ENCODE data around the gene NPC2. TPM values are rescaled to one million over a fixed set of nuclear protein-coding genes. Genes with fewer than 3 reads are reported as not detected.

Gene NPC2
- total and polyA plus RNA-seq, 2 donors (not counting 3 experiments of a cell fraction or from before 2014, with no cell fraction given) = 203 to 406 TPM

DNA sequence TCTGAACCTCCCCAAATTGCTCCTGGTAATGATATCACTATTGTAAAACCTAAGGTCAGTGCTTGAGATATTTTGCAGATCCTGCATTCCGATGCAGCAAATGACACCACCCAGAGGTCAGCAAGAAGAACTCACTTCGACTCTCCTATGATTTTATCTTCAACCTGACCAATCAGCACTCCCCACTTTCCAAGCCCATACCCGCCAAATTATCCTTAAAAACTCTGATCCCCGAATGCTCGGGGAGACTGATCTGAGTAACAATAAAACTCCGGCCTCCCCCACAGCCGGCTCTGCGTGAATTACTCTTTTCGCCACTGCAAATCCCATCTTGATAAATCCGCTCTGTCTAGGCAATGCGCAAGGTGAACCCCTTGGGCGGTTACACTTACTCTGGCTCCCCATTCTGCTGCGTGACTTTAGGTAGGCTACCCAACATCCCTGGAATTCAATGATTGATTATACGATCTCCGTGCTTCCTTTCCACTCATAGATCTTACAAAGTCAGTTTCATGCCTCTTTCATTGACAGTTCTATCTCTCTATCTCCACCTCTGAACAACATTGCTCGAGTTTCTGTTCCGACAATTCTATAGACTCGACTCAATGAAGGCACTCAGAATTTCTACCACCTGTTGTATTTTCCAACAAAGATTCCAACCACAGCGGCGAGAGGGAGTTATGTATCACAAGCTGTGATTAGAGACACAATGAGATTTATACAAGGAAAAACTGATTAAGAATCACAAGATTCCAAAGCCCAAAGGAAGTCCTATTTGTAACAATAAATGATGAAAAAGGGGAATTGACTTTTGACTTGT lies 939 bp downstream of the NPC2 start:
- dilution Hi-C loops (cut with MboI; ENCODE audit: extremely low pct_ligation_motif_present, low sequenced_read_pairs) = no loop called here
- no peaks in the 10 kb centered on the region for H3K27me3 ChIP-seq (ENCODE audit: control insufficient read depth in 2 of 2, insufficient read depth in 2 of 2, low read length in 2 of 2)
- H3K9me3 ChIP-seq (replicated peaks; ENCODE audit: control insufficient read depth, insufficient read depth, low read length) = no peaks in the 10 kb centered on the region
- peaks cover 62% of the 10 kb centered on the region for H3K4me1 ChIP-seq (ENCODE audit: control insufficient read depth, extremely low read depth, insufficient read depth, low read length)
- H3K36me3 ChIP-seq (ENCODE audit: control insufficient read depth in 2 of 2, extremely low read depth in 1 of 2, insufficient read depth in 2 of 2, low read length in 2 of 2) = peaks cover 0 to 2% of the 10 kb centered on the region in 2 experiments
- no peak for TF ChIP-seq MYC (IDR thresholded peaks at IDR 0.05; ENCODE audit: low read depth, low read length)
- TF ChIP-seq MAX (IDR thresholded peaks at IDR 0.05; ENCODE audit: insufficient read depth, insufficient read length) = no peak
- TF ChIP-seq POLR2AphosphoS5 (IDR thresholded peaks at IDR 0.05; ENCODE audit: insufficient read depth, low read depth, low read length) = no peak
- no peak for TF ChIP-seq POLR2A (IDR thresholded peaks at IDR 0.05; ENCODE audit: low read depth, low read length)
- TF ChIP-seq GATA2 (IDR thresholded peaks at IDR 0.05; ENCODE audit: insufficient read depth, insufficient read length, low read depth, low read length) = peak; percentile 78
- no peak for TF ChIP-seq FOS (IDR thresholded peaks at IDR 0.05; ENCODE audit: borderline replicate concordance, insufficient read depth, low read length)
- TF ChIP-seq EZH2 (IDR thresholded peaks at IDR 0.05; ENCODE audit: borderline replicate concordance, low read depth, low read length, severe bottlenecking) = no peak
- TF ChIP-seq JUN (IDR thresholded peaks at IDR 0.05; ENCODE audit: borderline replicate concordance, insufficient read depth, insufficient read length, low read depth) = no peak
- TF ChIP-seq, protein P1, sequence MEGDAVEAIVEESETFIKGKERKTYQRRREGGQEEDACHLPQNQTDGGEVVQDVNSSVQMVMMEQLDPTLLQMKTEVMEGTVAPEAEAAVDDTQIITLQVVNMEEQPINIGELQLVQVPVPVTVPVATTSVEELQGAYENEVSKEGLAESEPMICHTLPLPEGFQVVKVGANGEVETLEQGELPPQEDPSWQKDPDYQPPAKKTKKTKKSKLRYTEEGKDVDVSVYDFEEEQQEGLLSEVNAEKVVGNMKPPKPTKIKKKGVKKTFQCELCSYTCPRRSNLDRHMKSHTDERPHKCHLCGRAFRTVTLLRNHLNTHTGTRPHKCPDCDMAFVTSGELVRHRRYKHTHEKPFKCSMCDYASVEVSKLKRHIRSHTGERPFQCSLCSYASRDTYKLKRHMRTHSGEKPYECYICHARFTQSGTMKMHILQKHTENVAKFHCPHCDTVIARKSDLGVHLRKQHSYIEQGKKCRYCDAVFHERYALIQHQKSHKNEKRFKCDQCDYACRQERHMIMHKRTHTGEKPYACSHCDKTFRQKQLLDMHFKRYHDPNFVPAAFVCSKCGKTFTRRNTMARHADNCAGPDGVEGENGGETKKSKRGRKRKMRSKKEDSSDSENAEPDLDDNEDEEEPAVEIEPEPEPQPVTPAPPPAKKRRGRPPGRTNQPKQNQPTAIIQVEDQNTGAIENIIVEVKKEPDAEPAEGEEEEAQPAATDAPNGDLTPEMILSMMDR (IDR thresholded peaks at IDR 0.05; ENCODE audit: extremely low read depth in 1 of 2, insufficient read depth in 1 of 2, low read depth in 1 of 2, low read length in 2 of 2) = peak in 1 of 2 donors; percentile 7
- peak overlapping the region; percentile 100 for H3K4me2 ChIP-seq (ENCODE audit: insufficient read depth, low read length)
- ChIA-PET POLR2A (no interaction called here), CTCF (interaction anchor here (0.8 to 1.1 kb wide), 3 partner anchors 32 to 131 kb away, joined by 3 to 4 read pairs (median 3); no protein-coding TSS in a partner anchor)
- peak overlapping the region; percentile 91 for H2AFZ ChIP-seq (ENCODE audit: low read depth, low read length)
- peak overlapping the region; percentile 76 for H3K27ac ChIP-seq (ENCODE audit: insufficient read depth, low read depth, low read length)
- H3K9me1 ChIP-seq (replicated peaks; ENCODE audit: control insufficient read depth, extremely low read depth, insufficient read depth, low read length) = no peaks in the 10 kb centered on the region
- FAIRE-seq = peak; percentile 70
- H3K79me2 ChIP-seq (ENCODE audit: control insufficient read depth, insufficient read depth, low read length) = peaks cover 28% of the 10 kb centered on the region
- peak; percentile 45 for DNase-seq (ENCODE audit: low read depth, low spot score)
- no peaks in the 10 kb centered on the region for H4K20me1 ChIP-seq (replicated peaks; ENCODE audit: control insufficient read depth, extremely low read depth, insufficient read depth, low read length)
- peak overlapping the region; percentile 91 to 98 (median 93) for H3K4me3 ChIP-seq (replicated peaks in 1 of 3; ENCODE audit: insufficient read depth in 1 of 3, low read depth in 1 of 3, low read length in 3 of 3)
- intact Hi-C loops (cut with micrococcal nuclease) = loop anchor here (5.0 kb wide), 1 partner anchor 80 kb away; no protein-coding TSS in a partner anchor
- TSS peak; percentile 54 for BruUV-seq (replicated peaks)
- peak overlapping the region; percentile 86 for H3K9ac ChIP-seq (replicated peaks; ENCODE audit: extremely low read depth, insufficient read depth, low read length)
